Mesangial cell (primary cell): Measurements from ENCODE around the gene GAPT. TPM values are rescaled to one million over a fixed set of nuclear protein-coding genes. Genes with fewer than 3 reads are reported as not detected.

ENCODE experiments used
- total RNA-seq: library from RNA; depleted of rRNA; stranded (reverse); fragments of >200 nt; gene quantifications from 2 replicates; pipeline ENCODE4 v1.2.3, GENCODE V29; 2015

GAPT gene
- not detected in 2 replicates for total RNA-seq

GRCh38 chr5:58491216-58491892, at the start of gene GAPT:
TSS of gene GAPT (plus strand) at chr5:58491435. CDS start at chr5:58494537, 3,102 bp downstream.

DNA sequence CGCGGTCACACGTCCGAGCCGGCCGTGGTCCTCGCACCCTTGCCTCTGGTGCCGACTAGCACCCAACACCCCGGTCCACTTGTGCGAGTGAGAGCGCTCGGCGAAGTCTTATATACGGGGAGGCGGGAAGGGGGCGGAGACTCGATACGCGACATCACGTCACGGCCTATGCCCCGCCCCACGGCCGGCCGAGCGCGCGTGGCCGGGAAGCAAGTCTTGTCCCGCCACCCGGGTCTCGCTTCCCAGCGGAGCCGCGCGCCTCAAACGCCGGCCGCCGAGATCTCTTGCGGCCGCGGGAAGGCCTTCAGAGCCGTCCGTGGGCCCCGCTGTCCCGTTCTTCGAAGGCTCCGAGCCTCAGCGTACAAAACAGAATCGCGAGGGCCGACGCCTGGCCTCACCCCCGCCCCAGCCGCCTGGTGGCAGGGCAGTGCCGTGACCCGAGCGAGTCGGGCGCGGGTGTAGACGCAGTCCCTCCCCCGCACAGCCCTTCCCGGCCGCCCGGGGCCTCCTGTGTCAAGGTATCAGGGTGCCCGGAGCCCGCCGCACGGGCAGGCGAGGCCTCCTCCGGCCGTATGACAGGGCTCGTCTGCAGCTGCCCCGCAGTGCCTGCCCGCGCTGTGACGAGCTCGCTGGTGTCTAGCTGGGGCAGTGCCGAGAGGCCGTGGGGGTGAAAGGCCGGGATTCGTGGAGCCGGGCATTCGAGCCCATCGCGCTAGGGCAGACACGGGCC, 31.1 kb upstream of the GAPT start, which contains the start of gene PLK2:
PLK2 (minus strand) TSS at position 85 of the 730 bp plus-strand sequence. CDS start 127 bp downstream, outside the sequence.

Other genes with a start within 250 kb of the GAPT start
- gene PLK2, start 31.3 kb upstream of the GAPT start, total RNA-seq: 1,301 and 1,404 TPM in 2 replicates
- gene RAB3C, start 91.6 kb downstream of the GAPT start, total RNA-seq: under 0.01 TPM in 1 of 2 replicates, not detected in the other